Esophagus squamous epithelium (tissue), 5 donors: Measurements from ENCODE around the gene USP6. TPM values are rescaled to one million over a fixed set of nuclear protein-coding genes. Genes with fewer than 3 reads are reported as not detected.

Experiments
- DNase-seq: peaks from one replicate; lab custom pipeline; 2025; lab: John Stamatoyannopoulos, UW
- H3K27ac ChIP-seq, 4 donors: fragments of 200-600 bp; sonication (generic); one replicate each; pipeline ENCODE4 v1.5.1; 2016 to 2019; ENCODE audit warnings: mild to moderate bottlenecking in 1 of 4
- H3K27me3 ChIP-seq, 4 donors: fragments of 200-600 bp; sonication (generic); 1 replicate in 3 of 4; 2 replicates in 1 of 4; pipeline versions ENCODE4 v1.5.1 to v1.6.0; 2017 to 2021; ENCODE audit warnings: antibody characterized with exemption in 1 of 4
- H3K36me3 ChIP-seq, 3 donors: fragments of 200-600 bp; sonication (generic); one replicate each; pipeline ENCODE4 v1.5.1; 2016 to 2019
- H3K4me1 ChIP-seq, 3 donors: fragments of 200-600 bp; sonication (generic); one replicate each; pipeline ENCODE4 v1.5.1; 2017 to 2019
- H3K4me3 ChIP-seq, 4 donors: fragments of 200-600 bp; sonication (generic); 1 replicate in 3 of 4; 2 replicates in 1 of 4; pipeline ENCODE4 v1.5.1; 2016 to 2019; ENCODE audit warnings: mild to moderate bottlenecking in 2 of 4, moderate library complexity in 1 of 4
- H3K9me3 ChIP-seq, 3 donors: fragments of 200-600 bp; sonication (generic); one replicate each; pipeline ENCODE4 v1.5.1; 2016 to 2019
- CTCF ChIP-seq, 6 experiments: fragments of 450-650 bp in 4 of 6; fragments of 200-600 bp in 2 of 6; sonication (generic) in 2 of 6; IDR thresholded peaks; one replicate each; pipeline ENCODE4 v1.5.1; 2016 to 2019; ENCODE audit warnings: antibody characterized with exemption in 6 of 6, mild to moderate bottlenecking in 4 of 6, moderate library complexity in 4 of 6
- POLR2A ChIP-seq, 4 donors: fragments of 450-650 bp; IDR thresholded peaks; one replicate each; pipeline ENCODE4 v1.6.1; 2017; ENCODE audit warnings: antibody characterized with exemption in 4 of 4, mild to moderate bottlenecking in 4 of 4, moderate library complexity in 3 of 4
- WGBS, 2 donors: methylation state at CpG; one replicate each; pipeline ENCODE4 v1.1.5; 2018; 5-methylcytosine and 5-hydroxymethylcytosine counted together
- intact Hi-C: fragments of 100-400 bp; cut with DNase I; formaldehyde crosslinking; loops from one replicate; pipeline ENCODE4 v1.15.0; 2022
- total RNA-seq, 4 donors: library from RNA; depleted of rRNA; stranded (reverse); fragments of >200 nt; gene quantifications; one replicate each; pipeline ENCODE4 v1.1.0, GENCODE V29; 2016
- donor health status: DM: yes; HTN: yes; CAD: no.

USP6 gene
- total RNA-seq, 4 donors from 2014 or later: under 0.01 to 0.09 TPM; not detected in 2

DNA sequence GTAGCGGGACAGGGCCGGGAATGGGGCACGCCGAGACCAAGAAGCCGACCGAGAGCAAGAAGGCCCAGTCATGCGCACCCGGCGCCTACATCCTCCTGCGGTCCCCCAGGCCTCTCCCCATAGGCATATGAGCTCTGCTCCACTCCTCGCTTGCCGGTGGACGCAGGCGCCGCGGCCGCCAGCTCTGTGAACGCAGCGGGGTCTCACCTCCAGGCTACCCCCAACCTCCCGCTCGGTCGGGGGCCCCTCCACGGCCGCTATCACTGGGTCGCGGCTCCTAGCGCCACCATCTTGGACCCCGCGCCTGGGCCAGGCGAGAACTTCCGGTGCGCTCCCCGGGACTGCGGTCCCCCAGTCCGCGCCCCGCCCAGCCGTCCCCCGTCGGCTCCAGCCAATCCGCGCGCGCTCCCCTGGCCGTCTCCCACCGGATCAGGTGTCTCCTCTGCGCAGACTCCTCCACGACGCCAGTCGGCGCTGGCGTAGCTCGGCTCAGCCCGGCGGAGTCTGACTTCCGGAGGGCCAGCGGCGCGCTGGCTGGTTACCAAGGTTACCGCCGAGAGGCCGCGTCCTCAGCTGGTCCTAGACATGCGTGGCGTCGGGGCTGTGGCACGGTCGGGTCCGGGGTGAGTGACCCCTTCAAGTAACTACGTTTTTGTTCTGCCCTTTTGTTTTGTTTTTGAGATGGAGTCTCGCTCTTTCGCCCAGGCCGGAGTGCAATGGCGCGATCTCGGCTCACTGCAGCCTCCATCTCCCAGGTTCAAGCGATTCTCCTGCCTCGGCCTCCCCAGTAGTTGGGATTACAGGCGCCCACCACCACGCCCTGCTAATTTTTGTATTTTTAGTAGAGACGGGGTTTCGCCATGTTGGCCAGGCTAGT lies 75.9 kb downstream of the USP6 start, which contains the start of gene ZNF594:
ZNF594 (minus strand) TSS at position 328 of the 877 bp plus-strand sequence. CDS start 7,612 bp downstream, outside the sequence.
- WGBS, 2 donors: 2 to 7% methylated on average over 29 to 42 of the region's 82 CpGs
- Histone ChIP-seq H3K9me3 (peaks cover 0 to 33% (median 19%) of the 10 kb centered on the region in 3 donors), H3K27me3 (no peaks in the 10 kb centered on the region), H3K4me1 (peaks cover 4 to 23% (median 8%) of the 10 kb centered on the region in 3 donors), H3K27ac (peak within 1 kb of the TSS; percentile 77 to 89 (median 86)), H3K36me3 (peaks cover 0 to 34% (median 0%) of the 10 kb centered on the region in 3 donors), H3K4me3 (peak within 1 kb of the TSS; percentile 73 to 94 (median 84))
- DNase-seq: peak; percentile 62
- peak in 3 of 4 donors; percentile 19 to 56 (median 51) for TF ChIP-seq POLR2A (IDR thresholded peaks at IDR 0.05)
- TF ChIP-seq CTCF (IDR thresholded peaks at IDR 0.05): peak; percentile 50 to 75 (median 68)
- intact Hi-C loops: no loop called here

DNA sequence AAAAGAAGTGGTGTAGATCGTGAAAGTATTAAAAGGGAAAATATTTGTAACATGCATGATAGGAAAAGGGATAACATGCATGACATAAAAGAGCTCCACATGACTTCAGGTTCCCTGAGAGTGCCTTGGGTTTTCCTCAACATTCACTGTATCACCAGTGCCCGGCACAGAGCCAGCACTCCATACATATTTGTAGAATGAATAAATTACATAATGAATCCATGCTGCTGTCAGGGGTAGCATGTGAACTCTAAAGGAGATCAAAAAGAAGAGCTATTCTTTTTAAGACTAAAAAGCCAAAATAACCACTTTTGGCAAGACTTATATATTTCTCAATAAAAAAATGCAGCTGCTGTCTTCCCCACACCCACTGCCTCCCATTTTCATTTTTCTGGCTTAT lies 78.5 kb downstream of the USP6 start:
- 72 to 76% methylated on average over 2 of the region's 2 CpGs for WGBS, 2 donors
- no peak for DNase-seq
- TF ChIP-seq POLR2A (IDR thresholded peaks at IDR 0.05): no peak
- no peak for TF ChIP-seq CTCF (IDR thresholded peaks at IDR 0.05)
- Histone ChIP-seq H3K4me3 (no peak overlapping the region), H3K4me1 (peaks cover 4 to 23% (median 8%) of the 10 kb centered on the region in 3 donors), H3K9me3 (peaks cover 0 to 9% (median 8%) of the 10 kb centered on the region in 3 donors), H3K27me3 (no peaks in the 10 kb centered on the region), H3K27ac (no peak overlapping the region), H3K36me3 (peaks cover 0 to 9% (median 0%) of the 10 kb centered on the region in 3 donors)
- intact Hi-C loops: no loop called here

DNA sequence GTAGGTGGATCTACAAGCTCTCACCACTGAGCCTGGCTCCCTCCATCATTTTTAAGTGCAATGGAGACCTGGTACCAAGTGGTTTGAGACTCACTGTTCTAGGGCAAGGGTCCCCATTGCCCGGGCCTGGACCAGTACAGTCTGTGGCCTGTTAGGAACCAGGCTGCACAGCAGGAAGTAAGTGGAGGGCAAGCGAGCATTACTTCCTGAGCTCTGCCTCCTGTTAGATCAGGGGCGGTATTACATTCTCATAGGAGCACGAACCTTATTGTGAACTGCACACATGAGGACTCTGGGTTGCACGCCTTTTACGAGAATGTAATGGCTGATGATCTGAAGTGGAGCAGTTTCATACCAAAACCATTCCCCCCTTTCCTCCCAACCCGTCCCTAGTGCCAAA lies 82.6 kb downstream of the USP6 start:
- DNase-seq: no peak
- Histone ChIP-seq H3K27me3 (no peaks in the 10 kb centered on the region), H3K36me3 (no peaks in the 10 kb centered on the region), H3K4me1 (no peaks in the 10 kb centered on the region), H3K4me3 (no peak overlapping the region), H3K9me3 (no peaks in the 10 kb centered on the region), H3K27ac (no peak overlapping the region)
- intact Hi-C loops: no loop called here
- TF ChIP-seq CTCF (IDR thresholded peaks at IDR 0.05): no peak
- peak in 1 of 4 donors; percentile 11 for TF ChIP-seq POLR2A (IDR thresholded peaks at IDR 0.05)
- whole genome bisulfite sequencing, 2 donors: 62 to 94% methylated on average over 6 to 7 of the region's 7 CpGs

- no peaks in the 10 kb centered on the region for H3K27me3 ChIP-seq
- H3K36me3 ChIP-seq: no peaks in the 10 kb centered on the region
- intact Hi-C loops: no loop called here
- no peaks in the 10 kb centered on the region for H3K9me3 ChIP-seq
- WGBS, 2 donors: 70 to 74% methylated on average over 2 of the region's 2 CpGs
- H3K4me1 ChIP-seq: no peaks in the 10 kb centered on the region
- no peak overlapping the region for H3K27ac ChIP-seq
- no peak for DNase-seq
- H3K4me3 ChIP-seq: no peak overlapping the region
- TF ChIP-seq CTCF (IDR thresholded peaks at IDR 0.05) (no peak), POLR2A (IDR thresholded peaks at IDR 0.05) (no peak)
These were observed 84.5 kb downstream of the USP6 start for GRCh38 chr17:5200360-5200759.

DNA sequence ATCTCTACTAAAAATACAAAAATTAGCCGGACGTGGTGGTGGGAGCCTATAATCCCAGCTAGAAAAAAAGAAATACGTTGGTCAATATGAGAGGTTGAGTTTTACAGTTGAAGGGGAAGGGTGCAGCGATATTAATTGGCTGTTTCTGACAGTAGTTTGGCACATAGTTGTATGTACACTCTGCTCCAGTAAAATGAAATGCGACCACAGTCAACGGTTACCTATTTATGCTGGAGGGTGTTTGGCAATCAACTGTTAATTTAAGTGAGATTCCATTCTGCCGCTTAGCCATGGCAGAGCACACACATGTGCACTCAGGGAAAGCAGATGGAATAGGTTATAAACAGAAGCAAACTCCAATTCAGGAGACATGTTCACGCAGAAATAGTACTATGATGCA lies 85.2 kb downstream of the USP6 start:
- TF ChIP-seq POLR2A (IDR thresholded peaks at IDR 0.05): no peak
- TF ChIP-seq CTCF (IDR thresholded peaks at IDR 0.05): no peak
- whole genome bisulfite sequencing, 2 donors: 83 to 86% methylated on average over 8 of the region's 8 CpGs
- intact Hi-C loops: no loop called here
- Histone ChIP-seq H3K36me3 (no peaks in the 10 kb centered on the region), H3K9me3 (no peaks in the 10 kb centered on the region), H3K4me1 (no peaks in the 10 kb centered on the region), H3K27me3 (no peaks in the 10 kb centered on the region), H3K4me3 (no peak overlapping the region), H3K27ac (no peak overlapping the region)
- DNase-seq: no peak
